ENCODE data around the gene RPE65.
"Not testable (repeated sequence)": the region's sequence is repeated elsewhere in the genome, so short reads cannot be mapped to it uniquely, and the experiment has no call there.

The RPE65 gene

DNA sequence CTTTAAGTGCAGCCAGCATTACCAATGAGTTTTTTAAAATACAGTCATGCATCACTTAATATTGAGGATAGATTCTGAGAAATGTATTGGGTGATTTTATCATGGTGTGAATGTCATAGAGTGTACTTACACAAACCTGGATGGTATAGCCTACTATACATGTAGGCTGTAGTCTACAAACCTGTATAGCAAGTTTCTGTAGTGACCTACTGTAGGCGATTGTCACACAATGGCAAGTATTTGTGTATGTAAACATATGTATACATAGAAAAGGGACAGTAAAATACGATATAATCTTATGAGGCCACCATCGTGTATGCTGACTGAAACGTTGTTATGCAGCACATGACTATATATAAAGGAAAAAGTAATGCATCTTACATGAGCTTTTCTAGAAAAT is 48.2 kb downstream of the RPE65 start:
- TF ChIP-seq, protein P1, sequence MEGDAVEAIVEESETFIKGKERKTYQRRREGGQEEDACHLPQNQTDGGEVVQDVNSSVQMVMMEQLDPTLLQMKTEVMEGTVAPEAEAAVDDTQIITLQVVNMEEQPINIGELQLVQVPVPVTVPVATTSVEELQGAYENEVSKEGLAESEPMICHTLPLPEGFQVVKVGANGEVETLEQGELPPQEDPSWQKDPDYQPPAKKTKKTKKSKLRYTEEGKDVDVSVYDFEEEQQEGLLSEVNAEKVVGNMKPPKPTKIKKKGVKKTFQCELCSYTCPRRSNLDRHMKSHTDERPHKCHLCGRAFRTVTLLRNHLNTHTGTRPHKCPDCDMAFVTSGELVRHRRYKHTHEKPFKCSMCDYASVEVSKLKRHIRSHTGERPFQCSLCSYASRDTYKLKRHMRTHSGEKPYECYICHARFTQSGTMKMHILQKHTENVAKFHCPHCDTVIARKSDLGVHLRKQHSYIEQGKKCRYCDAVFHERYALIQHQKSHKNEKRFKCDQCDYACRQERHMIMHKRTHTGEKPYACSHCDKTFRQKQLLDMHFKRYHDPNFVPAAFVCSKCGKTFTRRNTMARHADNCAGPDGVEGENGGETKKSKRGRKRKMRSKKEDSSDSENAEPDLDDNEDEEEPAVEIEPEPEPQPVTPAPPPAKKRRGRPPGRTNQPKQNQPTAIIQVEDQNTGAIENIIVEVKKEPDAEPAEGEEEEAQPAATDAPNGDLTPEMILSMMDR (IDR thresholded peaks at IDR 0.05; ENCODE audit: extremely low read depth, insufficient read depth, missing control alignments) = no peak
- in situ Hi-C loops (cut with MboI; ENCODE audit: low pct_unique_long_range_greater_than_20kb, low sequenced_read_pairs, unreplicated experiment) = no loop called here
- no peak for DNase-seq (ENCODE audit: low spot score)

DNA sequence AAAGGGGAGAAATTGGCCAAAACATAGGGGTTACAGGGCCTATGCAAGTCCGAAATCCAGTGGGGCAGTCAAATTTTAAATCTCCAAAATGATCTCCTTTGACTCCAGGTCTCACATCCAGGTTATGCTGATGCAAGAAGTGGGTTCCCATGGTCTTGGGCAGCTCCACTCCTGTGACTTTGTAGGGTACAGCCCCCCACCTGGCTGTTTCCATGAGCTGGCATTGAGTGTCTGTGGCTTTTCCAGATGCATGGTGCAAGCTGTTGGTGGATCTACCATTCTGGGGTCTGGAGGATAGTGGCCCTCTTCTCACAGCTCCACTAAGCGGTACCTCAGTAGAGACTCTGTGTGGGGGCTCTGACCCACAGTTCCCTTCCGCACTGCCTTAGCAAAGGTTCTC is 54.2 kb downstream of the RPE65 start:
- DNase-seq (ENCODE audit: low spot score); in situ Hi-C loops (cut with MboI; ENCODE audit: low pct_unique_long_range_greater_than_20kb, low sequenced_read_pairs, unreplicated experiment): not testable (repeated sequence)

DNA sequence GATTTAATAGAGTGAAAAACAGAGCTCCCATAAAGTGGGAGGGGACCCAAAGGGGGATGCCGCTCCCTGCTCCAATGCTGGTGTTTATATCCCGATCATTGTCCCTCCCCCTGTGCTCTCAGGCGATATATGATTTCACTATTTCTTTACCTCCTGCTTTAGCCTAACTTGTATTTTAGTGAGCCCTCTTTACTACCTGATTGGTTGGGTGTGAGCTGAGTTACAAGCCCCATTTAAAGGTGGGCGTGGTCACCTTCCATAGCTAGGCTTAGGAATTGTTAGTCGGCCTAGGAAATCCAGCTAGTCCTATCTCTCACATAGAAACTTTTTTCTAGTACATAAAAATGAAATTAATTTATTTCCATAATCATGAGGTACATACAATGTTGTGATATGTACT is 57.3 kb downstream of the RPE65 start:
- in situ Hi-C loops (cut with MboI; ENCODE audit: low pct_unique_long_range_greater_than_20kb, low sequenced_read_pairs, unreplicated experiment); DNase-seq (ENCODE audit: low spot score): not testable (repeated sequence)

DNA sequence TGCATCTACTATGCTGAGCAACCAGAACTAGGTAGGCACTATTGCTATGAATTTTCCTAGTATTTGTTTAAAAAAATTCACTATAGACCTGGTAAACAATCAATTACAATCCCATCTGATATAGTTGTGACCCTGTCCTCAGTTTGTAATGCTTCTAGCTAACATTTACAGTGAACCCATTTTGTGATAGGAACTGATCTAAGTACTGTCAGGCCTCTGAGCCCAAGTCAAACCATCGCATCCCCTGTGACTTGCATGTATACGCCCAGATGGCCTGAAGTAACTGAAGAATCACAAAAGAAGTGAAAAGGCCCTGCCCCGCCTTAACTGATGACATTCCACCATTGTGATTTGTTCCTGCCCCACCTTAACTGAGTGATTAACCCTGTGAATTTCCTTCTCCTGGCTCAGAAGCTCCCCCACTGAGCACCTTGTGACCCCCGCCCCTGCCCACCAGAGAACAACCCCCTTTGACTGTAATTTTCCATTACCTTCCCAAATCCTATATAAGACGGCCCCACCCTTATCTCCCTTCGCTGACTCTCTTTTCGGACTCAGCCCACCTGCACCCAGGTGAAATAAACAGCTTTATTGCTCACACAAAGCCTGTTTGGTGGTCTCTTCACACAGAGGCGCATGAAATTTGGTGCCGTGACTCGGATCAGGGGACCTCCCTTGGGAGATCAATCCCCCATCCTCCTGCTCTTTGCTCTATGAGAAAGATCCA is 63.8 kb downstream of the RPE65 start:
- in situ Hi-C loops (cut with MboI; ENCODE audit: low pct_unique_long_range_greater_than_20kb, low sequenced_read_pairs, unreplicated experiment); DNase-seq (ENCODE audit: low spot score): not testable (repeated sequence)

DNA sequence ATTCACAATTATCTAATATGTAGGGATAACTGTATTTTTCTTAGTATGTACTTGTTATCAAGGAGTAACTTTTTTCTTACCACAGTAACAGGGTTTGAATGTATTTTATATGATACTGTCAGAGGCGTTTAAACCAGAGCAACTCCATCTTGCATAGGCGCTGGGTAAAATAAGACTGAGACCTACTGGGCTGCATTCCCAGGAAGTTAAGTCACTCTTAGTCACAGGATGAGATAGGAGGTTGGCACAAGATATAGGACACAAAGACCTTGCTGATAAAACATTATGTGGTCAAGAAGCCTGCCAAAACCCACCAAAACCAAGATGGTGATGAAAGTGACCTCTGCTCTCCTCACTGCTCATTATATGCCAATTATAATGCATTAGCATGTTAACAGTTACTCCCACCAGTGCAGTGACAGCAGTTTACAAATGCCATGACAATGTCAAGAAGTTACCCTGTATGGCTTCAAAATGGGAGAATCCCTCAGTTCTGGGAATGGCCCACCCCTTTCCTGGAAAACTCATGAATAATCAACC is 64.8 kb downstream of the RPE65 start:
- no peak for DNase-seq (ENCODE audit: low spot score)
- in situ Hi-C loops (cut with MboI; ENCODE audit: low pct_unique_long_range_greater_than_20kb, low sequenced_read_pairs, unreplicated experiment) = no loop called here
- TF ChIP-seq, protein P1 (IDR thresholded peaks at IDR 0.05; ENCODE audit: extremely low read depth, insufficient read depth, missing control alignments) = no peak

DNA sequence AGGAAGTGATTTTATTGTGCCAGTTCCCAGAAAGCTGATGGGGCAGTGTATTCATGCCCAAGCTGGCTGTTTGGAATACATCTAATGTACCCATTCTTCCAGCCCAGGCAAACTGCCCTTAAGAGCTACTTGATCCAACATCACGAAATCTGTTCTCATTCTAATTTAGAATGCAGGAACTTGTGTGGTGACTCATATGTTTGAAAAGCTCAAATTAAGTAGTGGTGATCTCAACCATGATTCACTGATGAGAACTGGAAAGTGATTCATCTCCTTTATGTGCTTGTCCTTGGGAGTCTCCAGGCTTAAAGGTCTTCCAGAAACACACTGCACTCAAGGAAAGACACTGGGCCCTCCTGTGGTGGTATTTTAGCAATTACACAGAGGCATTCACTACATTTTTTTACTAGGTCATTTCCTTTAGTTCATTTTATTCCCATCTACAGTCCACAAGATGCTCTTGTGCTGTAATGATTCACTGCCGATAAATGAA is 65.4 kb downstream of the RPE65 start:
- DNase-seq (ENCODE audit: low spot score) = no peak
- in situ Hi-C loops (cut with MboI; ENCODE audit: low pct_unique_long_range_greater_than_20kb, low sequenced_read_pairs, unreplicated experiment) = no loop called here

DNA sequence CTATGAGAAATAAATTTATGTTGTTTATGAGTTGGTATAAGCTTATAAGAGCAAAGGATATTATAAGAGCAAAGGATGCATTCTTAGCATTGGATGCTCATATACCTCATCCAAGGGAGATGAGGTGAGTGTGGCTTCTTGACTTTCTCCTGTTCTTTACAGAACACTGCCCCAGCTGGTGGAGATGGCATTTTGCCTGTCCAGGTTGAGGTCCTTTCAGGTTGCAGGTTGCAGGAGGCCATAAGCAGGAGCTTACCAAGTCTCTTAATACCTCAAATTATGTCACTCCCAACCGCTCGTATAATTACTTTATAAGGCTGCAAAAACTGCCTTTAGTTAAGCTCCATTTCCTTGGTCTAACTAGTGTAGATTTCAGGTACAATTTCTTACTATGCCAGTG is 66.7 kb downstream of the RPE65 start:
- in situ Hi-C loops (cut with MboI; ENCODE audit: low pct_unique_long_range_greater_than_20kb, low sequenced_read_pairs, unreplicated experiment) = no loop called here
- TF ChIP-seq, protein P1 (IDR thresholded peaks at IDR 0.05; ENCODE audit: extremely low read depth, insufficient read depth, missing control alignments) = no peak
- no peak for DNase-seq (ENCODE audit: low spot score)

More for the DNA sequence above, 65.4 kb downstream of the RPE65 start:
- TF ChIP-seq, protein P1 (IDR thresholded peaks at IDR 0.05; ENCODE audit: extremely low read depth, insufficient read depth, missing control alignments) = no peak

DNA sequence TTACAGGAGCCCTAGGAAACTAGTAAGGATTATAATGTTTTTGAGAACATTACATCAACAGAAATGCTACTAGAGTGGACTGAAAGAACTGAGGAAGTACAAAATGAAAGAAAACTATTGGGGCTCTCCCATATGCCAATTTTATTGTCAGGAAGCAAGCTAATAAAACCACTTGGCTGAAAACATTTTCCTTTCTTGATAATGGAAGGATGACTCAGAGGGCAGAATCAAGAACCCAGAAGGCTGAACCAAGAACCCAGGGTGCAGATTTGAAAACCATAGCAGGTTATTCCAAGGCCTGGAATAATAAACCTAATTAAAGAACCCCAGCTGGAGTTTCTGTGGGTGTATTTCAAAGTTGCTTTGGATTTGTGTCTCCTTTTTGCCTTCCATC is 70.7 kb downstream of the RPE65 start:
- DNase-seq (ENCODE audit: low spot score) = no peak
- in situ Hi-C loops (cut with MboI; ENCODE audit: low pct_unique_long_range_greater_than_20kb, low sequenced_read_pairs, unreplicated experiment) = no loop called here
- TF ChIP-seq, protein P1 (IDR thresholded peaks at IDR 0.05; ENCODE audit: extremely low read depth, insufficient read depth, missing control alignments) = no peak

Measured in GM13977 (cell line).